D341Med (cell line): ENCODE results near the gene FTL.
A peak's percentile ranks its signal among the peaks of the same experiment; 100 is the strongest.

Experiments used
- DNase-seq: peaks from one replicate; pipeline ENCODE4 v3.0.0; 2012; ENCODE audit warnings: low spot score

FTL gene

DNA sequence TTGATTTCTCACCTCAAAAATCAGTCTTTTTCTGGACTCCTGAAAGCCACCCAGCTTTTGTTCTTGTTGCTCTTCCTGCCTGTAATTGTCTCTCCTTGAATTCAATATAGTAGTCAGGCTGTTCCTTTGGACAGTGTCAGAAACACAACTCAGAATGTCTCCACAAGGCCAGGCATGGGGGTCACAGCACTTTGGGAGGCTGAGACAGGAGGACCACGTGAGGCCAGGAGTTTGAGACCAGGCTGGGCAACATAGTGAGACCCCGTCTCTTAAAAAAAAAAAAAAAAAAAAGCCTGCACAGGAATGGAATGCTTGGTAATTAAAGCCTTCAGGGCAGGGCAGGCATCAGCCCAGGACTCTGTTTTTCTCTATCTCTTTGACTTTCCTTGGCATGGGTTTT lies 19.3 kb upstream of the FTL start:
- DNase-seq = no peak

DNA sequence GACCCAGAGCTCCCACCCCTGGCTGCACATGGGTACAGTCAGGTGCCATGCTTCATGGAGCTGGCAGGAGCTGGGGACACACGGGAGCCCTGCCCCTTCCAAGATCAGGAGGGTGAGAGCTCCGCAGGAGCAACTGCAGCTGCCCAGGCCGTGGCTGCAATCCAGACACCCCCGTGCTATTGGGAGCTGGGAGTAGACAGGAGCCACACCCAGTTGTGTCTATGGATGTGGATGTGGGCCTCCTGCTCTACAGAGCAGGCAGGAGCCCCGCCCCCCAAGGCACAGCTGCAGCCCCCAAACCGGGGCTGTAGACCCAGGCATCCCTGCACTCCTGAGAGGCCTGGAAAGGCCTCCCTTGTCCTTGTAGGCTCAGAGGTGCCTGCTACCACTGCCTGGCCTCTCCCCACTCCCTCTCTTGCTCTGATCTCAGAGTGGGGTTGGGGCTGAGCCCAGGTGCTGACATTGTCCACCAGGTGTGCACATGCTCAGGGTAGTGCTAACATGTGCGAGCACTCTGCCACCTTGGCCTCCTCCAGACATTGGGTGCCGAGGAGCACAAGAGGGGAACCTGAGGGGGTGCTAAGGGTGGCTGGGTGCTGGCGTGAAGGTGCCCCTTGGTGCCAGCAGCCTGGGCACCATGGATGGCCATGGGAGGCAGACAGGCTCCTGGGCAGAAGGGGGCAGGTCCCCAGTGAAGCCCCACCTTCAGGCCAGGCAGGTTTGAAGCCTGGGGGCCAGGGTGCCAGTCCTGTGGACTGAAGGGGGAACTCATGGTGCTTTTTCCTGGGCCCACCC lies 18.4 kb upstream of the FTL start:
- DNase-seq = no peak

DNA sequence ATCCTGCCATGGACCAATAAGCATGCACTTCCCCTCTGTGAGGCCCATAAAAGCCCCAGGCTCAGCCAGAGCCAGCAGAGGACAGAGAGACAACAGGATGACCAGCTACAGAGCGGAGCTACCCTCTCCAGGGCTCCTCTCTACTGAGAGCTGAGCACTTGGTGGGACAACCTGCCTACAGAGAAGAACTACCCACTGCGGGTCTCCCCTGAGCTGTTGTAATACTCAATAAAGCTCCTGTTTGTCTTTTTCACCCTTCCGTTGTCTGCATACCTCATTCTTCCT lies 17.9 kb upstream of the FTL start:
- DNase-seq = no peak

DNA sequence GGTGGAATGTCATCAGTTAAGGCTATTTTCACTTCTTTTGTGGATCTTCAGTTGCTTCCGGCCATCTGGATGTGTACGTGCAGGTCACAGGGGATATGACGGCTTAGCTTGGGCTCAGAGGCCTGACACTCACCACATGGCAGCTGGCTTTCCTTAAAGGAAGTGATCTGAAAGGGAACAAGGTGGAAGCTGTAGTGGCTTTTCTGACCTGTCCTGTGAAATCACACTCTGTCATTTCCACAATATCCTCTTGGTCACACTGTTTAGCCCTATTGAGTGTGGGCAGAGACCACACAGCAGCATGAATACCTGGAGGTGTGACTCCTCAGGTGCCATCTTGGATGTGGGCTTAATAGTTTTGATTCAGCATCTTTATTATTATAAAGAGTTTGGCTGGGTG lies 14.9 kb upstream of the FTL start:
- DNase-seq = no peak

DNA sequence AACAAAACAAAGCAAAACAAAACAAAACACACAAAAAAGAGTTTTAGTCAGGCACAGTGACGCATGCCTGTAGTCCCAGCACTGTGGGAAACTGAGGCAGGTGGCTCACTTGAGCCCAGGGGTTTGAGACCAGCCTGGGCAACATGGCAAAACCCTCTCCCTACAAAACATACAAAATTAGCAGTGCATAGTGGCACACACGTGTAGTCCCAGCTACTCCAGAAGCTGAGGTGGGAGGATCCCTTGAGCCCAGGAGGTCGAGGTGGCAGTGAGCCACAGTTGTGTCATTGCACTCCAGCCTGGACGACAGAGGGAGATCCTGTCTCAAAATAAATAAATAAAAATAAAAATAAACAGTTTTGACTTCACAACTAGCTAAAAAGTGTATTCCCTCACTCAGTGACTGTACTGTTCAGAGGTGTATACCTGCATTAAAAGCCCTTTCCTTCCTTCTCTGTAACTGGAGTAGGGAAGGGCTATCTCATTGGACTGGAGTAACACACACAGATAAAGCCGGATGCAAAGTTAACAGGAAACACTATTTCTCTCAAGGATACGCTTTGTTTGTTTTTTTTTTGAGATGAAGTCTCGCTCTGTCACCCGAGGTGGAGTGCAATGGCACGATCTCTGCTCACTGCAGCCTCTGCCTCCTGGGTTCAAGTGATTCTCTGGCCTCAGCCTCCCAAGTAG lies 14.1 kb upstream of the FTL start:
- no peak for DNase-seq

DNA sequence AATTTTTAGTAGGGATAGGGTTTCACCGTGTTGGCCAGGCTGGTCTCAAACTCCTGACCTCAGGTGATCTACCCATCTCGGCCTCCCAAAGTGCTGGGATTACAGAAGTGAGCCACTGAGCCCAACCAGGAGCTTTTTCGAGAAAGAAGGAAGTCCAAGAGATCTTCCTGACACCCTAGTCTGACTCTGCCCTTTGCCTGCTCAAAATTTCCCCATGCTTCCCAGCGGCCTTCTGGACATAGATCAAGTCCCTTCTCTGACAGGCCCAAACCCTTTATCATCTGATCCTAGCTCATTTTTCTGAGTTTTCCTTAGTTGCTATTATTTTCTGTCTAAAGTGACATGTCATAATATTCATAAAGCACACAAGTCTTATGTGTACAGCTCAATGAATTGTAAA lies 12.0 kb upstream of the FTL start:
- DNase-seq = no peak

DNA sequence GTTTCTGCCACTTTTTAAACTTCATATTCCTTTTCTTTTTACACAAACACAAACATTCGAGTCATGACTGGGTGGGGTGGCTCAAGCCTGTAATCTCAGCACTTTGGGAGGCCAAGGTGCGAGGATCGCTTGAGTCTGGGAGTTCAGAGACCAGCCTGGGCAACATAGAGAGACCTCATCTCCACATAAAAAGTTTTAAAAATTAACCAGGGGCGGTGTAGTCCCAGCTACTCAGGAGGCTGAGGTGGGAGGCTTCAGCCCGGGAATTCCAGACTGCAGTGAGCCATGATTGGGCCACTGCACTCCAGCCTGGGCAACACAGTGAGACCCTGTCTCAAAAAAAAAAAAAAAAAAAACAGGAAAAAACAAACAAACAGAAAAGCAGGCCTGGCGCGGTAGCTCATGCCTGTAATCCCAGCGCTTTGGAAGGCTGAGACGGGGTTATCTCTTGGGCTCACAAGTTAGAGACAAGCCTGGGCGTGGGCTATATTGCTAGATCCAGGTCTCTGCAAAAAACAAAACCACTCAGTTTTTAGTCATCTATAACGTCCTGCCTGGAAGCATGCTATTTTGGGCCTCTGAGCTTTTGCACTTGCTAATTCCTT lies 11.0 kb upstream of the FTL start:
- DNase-seq = no peak

DNA sequence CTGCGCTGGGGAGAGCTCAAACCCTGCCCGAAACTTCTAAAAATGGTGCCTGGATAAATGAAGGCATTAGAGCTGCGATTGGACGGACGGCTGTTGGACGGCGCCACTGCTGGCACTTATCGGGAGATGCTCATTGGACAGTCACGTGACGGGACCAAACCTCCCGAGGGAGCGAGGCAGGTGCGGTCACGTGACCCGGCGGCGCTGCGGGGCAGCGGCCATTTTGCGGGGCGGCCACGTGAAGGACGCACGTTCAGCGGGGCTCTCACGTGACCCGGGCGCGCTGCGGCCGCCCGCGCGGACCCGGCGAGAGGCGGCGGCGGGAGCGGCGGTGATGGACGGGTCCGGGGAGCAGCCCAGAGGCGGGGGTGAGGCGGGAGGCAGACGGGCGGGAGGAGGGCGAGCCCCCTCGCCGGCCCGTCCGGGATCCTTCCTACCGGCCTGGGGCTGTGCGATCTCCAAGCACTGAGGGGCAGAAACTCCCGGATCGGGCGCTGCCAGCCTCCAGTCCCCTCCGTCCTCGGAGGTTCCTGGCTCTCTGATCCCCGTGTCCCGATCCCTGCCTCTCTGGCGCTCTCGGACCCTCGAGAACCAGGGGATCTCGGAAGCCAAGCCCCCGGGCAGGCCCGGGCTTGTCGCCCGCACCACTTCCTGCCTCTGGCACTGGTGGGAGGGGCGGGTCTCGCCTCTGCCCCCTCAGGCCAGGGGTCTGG lies 10.4 kb upstream of the FTL start, which contains the start of gene BAX:
TSS of gene BAX (plus strand) at position 281 of the 713 bp plus-strand sequence. CDS start at position 335, 54 bp downstream.
- DNase-seq = peak; percentile 99

DNA sequence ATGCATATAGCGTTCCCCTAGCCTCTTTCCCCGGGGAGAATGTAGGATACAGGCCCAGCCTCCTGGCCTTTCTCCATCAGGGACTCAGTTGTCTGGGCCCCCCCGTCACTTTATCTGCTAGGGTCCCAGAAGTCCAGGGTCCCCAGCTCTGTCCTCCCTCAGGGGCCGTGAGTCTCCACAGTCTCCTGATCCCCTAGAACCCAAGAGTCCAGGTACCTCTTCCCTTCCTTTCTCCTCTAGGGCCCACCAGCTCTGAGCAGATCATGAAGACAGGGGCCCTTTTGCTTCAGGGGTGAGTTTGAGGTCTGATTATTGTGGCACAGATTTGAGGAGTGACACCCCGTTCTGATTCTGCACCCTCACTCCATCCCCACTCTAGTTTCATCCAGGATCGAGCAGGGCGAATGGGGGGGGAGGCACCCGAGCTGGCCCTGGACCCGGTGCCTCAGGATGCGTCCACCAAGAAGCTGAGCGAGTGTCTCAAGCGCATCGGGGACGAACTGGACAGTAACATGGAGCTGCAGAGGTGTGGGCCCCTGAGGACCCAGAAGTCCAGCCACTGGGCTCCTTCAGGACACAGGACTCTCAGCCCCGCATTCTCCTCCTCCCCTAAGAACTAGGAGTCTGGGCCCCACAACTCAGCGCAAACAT lies 9.7 kb upstream of the FTL start:
- no peak for DNase-seq

DNA sequence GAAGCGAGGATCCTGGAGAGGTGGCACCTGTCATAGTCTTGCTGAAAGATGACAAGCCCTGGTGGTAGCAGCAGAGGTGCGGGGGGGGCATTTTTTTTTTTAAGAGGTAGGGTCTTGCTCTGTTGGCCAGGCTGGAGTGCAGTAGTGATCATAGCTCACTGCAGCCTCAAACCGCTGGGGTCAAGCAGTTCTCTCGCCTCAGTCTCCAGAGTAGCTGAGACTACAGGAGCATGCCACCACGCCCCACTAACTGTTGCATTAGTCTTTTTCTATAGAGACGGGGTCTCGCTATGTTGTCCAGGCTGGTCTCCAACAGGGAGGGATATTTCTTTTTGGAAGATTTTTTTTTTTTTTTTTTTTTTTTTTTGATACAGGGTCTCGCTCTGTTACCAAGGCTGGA lies 7.1 kb upstream of the FTL start:
- DNase-seq = no peak

DNA sequence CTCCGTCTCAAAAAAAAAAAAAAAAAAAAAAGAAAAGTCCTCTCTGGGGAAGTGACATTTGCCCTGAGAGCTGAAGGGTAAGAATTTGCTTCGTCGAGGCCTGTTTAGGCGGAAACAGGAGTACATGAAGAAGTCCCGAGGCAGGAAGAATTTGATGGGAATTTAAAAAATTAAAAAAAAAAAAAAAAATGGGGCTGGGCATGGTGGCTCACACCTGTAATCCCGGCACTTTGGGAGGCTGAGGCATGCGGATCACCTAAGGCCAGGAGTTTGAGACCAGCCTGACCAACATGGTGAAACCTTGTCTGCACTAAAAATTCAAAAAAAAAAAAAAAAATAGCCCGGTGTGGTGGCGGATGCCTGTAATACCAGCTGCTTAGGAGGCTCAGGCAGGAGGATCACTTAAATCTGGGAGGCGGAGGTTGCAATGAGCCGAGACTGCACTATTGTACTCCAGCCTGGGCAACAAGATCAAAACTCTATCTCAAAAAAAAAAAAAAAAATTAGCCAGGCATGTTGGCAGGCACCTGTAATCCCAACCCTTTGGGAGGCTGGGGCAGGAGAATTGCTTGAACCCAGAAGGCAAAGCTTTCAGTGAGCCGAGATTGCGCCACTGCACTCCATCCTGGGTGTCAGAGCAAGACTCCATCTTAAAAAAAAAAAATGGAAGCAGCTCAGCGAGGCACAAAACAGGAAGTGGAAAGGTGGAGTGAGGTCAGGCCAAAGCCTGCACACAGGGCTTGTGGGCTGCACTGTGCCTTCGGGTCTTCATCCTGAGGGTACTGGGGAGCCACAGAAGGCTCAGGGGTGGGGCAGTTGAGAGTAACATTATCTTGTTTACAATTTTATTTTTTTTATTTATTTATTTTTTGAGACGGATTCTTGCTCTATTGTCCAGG lies 5.5 kb upstream of the FTL start:
- no peak for DNase-seq

DNA sequence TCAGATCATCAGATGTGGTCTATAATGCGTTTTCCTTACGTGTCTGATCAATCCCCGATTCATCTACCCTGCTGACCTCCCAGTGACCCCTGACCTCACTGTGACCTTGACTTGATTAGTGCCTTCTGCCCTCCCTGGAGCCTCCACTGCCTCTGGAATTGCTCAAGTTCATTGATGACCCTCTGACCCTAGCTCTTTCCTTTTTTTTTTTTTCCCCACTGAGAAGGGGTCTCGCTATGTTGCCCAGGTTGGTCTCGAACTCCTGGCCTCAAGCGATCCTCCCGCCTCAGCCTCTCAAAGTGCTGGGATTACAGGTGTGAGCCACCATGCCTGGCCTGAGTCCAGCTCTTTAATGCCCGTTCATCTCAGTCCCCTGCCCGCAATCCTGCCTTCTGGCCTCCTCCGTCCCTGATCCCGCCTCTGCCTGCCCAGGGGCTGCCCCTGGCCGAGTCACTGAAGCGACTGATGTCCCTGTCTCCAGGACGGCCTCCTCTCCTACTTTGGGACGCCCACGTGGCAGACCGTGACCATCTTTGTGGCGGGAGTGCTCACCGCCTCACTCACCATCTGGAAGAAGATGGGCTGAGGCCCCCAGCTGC lies 4.0 kb upstream of the FTL start:
- DNase-seq = no peak

DNA sequence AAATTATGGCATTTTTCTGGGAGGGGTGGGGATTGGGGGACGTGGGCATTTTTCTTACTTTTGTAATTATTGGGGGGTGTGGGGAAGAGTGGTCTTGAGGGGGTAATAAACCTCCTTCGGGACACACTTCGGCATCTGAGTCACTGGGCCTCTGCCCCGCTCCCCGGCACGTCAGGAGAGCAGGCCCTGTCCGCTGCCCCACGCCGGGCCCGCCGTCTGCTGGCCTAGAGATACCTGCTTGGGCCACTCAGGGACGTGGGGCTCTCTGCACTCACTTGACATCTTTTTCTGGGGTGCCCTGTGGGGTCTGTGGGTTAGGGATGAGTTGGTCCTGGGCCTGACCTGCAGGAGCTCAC lies 3.5 kb upstream of the FTL start:
- DNase-seq = no peak

DNA sequence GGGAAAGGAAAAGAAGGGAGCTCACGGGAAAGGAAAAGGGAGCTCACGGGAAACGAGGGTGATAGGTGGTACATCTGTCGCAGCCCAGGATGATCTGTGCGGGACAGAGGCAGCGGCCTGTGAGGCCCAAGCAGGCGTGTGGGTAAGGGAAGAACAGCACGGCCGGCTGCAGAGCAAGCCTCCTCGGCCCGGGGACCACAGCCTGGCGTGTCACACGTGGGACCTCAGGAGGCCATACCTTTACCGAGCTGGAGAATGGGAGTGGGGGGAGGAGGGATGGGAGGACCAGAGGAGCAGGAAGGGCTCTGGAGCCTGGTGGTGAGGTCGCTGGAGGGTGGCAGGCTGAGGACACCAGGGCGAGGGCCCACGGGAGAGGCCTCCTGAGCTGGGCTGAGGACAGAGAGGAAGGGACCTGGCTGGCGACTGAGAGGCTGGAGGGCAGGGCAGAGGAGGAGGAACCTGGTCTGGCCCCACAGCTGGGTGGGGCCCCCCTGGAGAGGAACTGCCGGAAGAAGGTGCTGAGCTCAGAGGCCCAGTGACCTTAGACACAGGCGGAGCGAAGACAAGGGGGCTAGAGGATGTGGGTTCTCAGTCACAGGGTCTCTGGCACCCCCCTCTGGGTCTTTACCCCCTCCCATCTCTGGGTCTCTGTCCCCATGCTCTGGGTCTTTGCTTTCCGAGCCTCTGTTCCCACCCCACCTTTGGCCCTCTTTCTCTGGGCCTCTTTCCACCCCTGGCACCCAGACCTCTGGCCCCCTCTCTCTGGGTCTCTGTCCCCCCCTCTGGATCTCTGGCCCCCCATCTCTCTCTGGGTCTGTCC lies 2.9 kb upstream of the FTL start:
- DNase-seq = no peak

DNA sequence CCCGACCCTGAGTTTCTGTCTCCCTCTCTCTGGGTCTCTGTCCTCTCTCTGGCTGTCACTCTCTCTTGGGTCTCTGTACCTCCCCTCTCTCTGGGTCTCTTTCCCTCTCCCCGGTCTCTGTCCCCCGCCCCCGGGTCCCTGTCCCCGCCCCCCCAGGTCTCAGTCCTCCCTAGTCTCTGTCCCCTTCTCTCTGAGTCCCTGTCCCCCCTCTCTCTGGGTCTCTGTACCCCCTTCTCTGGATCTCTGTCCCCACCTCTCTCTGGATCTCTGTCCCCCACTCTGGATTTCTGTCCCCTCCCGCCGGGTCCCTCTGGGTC lies 2.3 kb upstream of the FTL start:
- no peak for DNase-seq

DNA sequence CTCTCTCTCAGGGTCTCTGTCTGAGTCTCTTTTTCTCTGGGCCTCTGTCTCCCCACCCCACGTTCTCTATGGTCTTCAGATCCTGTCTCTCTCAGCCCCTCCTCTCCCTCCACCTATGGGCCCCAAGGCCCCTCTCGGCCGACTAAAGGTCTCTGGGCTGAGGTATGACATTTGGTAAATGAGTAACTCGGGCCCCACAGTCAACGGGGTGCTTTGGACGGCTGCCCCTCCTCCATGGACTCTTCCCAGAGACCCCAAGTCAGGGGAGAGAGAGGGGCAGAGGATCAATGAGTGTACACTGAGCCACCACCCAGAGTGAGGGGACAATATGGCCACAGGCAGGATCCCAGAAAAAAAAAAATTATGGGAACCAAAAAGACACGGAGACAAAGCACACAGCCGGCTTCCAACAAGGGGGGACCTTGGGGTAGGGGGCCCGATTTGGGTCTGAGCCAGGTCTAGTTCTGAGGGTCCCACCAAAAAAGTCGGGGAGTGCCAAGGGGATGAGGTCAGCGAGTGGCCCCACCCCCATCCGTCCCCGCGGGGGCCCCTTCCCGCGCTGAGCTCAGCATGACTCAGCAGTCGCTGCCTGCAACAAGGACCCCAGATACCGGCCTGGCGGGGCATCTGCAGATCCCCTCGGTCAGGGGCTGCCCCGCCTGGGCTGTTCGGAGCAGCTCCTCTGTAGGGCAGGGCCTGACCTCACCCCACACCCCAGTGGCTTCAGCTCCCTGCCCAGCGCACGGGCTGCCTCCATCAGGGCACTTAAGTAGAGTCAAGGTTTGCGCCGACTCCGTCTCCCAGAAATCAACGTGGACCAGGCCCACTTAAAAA lies 1.5 kb upstream of the FTL start:
- no peak for DNase-seq

DNA sequence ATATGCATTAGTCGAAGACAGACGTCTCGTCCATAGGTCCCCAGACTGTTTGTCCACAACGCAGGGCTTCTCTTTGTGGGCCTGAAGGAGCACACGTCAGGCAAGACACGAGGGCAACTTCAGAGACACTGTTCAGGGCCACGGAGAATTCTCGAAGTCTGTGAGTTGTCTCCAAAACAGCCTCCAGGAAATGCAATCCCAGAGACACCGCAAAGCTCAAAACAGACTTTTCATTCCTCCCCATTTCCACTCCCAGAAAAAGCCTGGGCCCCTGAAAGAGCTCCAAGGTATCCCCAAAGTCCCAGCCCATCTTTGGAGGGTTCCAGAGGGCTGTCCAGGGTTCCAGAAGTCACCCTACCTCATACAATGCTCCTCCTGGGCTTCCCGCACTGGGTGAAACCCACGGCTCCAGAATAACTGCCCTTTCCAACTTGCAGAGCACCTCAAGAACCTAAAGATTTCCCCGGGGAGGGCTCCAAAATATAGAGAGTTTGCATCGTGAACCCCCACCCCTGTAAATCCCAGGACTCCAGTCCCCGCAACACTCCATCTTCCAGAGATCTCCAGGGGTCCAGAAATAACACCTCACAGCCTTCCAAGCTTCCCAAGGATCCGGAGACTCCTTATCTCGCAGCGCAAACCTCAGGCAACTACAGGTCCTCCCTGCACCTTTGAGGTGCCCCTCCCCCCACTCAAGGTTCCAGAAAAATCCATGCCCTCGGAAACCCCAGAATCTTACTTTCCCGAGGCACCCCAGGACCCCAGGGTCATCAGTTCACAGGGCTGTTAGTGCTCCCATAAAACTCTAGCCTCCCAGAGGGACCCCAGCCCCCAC lies 687 bp upstream of the FTL start:
- DNase-seq = no peak

DNA sequence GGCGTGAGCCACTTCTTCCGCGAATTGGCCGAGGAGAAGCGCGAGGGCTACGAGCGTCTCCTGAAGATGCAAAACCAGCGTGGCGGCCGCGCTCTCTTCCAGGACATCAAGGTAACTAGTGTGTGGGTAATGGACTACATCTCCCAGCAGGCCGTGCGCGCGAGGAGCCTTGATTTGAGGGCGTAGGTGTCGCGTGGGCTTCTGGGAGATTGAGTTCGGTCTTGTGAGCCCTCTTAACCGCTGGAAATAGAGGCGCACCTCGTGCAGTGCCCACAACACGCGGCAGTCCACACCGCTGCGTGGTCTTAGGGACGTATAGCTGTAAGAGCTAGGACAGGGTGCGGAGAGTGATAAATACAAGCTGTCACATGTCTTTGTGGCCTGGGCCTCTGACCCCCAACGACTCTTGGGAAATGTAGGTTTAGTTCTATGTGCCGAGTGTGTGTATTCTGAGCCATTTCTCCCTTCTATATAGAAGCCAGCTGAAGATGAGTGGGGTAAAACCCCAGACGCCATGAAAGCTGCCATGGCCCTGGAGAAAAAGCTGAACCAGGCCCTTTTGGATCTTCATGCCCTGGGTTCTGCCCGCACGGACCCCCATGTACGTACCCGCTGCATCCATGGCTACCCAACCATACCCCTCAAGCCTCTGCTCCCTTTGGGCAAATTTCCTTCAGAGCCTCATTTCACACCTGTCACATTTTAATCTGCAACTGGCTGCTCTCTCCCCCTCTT lies 864 bp downstream of the FTL start:
- peak; percentile 80 for DNase-seq
